Cardiac muscle cell (in vitro differentiated cells and primary cell): Measurements from ENCODE around the gene INTS6. TPM values are rescaled to one million over a fixed set of nuclear protein-coding genes. Genes with fewer than 3 reads are reported as not detected.

Source experiments
- DNase-seq, 2 donors: peaks; one replicate each; pipeline versions ENCODE4 v3.0.0 to v3.0.0-alpha.2; 2010 to 2017; ENCODE audit warnings: low read depth in 1 of 2, low spot score in 1 of 2
- H3K27ac ChIP-seq: fragments of 200-600 bp; sonication (generic); 2 replicates; pipeline ENCODE4 v1.5.1; 2016
- H3K27me3 ChIP-seq: fragments of 200-600 bp; sonication (generic); 2 replicates; pipeline ENCODE4 v1.6.0; 2016; ENCODE audit warnings: control low read depth
- H3K36me3 ChIP-seq: fragments of 200-600 bp; sonication (generic); 2 replicates; pipeline ENCODE4 v1.5.1; 2016; ENCODE audit warnings: control low read depth
- H3K4me1 ChIP-seq: fragments of 200-600 bp; sonication (generic); 2 replicates; pipeline ENCODE4 v1.8.1; 2017; ENCODE audit warnings: low read depth, mild to moderate bottlenecking, mixed run types
- H3K4me3 ChIP-seq: fragments of 200-600 bp; sonication (generic); 2 replicates; pipeline ENCODE4 v1.5.1; 2016; ENCODE audit warnings: mild to moderate bottlenecking
- H3K9me3 ChIP-seq: fragments of 200-600 bp; sonication (generic); 2 replicates; pipeline ENCODE4 v1.5.1; 2017; ENCODE audit warnings: low read depth, mild to moderate bottlenecking, control low read depth
- CTCF ChIP-seq: IDR thresholded peaks from 2 replicates; pipeline ENCODE4 v1.5.1; 2012; ENCODE audit warnings: low read depth, mild to moderate bottlenecking, low read length
- polyA plus RNA-seq: library from polyadenylated mRNA; unstranded; fragments of >200 nt; fragmentation: Nextera tagmentation; extraction: Ambion mirVana; gene quantifications from 2 replicates; pipeline ENCODE4 v1.2.1, GENCODE V29; 2016
- total RNA-seq: library from RNA; depleted of rRNA; stranded (reverse); fragments of >200 nt; gene quantifications from 2 replicates; pipeline ENCODE4 v1.2.3, GENCODE V29; 2016

INTS6 gene
- total and polyA plus RNA-seq, 2 experiments from 2014 or later, result 22.5 to 29.7 TPM

DNA sequence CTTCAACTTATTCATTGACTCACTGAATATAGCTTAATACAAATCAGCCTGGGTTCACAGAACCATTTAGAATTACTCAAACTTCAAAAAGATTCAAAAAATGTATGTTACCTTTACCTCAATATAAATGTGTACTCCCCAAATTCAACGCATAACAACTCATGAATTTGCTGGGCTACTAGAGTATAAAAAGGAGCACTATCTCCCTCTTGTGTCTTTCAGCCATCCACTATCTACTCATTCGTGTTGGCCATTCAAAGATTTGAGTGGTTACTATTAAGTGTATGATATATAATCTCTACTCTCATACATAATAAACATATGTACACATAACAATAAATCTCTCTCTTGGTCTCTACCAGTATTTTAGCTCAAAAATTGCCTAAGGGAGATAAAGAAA is 20.3 kb downstream of the INTS6 start:
- Histone ChIP-seq H3K4me3 (no peak overlapping the region), H3K27me3 (no peaks in the 10 kb centered on the region), H3K27ac (no peak overlapping the region), H3K36me3 (peaks cover 18% of the 10 kb centered on the region), H3K9me3 (no peaks in the 10 kb centered on the region), H3K4me1 (no peaks in the 10 kb centered on the region)
- no peak for TF ChIP-seq CTCF
- no peak for DNase-seq

DNA sequence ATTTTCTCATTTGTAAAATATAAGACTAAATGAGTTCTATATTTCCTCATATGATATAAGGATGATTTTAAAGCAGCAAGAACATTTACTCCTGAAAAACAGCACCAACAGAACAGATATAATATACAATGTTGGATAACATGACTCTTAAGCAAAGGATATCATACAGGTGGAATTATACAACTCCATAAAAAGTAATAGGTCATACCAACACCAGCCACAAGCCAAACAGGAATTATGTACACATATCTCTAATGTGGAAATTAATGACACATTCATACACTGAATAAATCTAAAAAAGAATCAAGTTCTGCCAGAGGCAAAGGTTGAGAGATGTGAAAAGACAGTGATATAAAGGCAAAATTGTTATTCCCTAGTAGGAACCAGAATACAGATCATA is 25.9 kb downstream of the INTS6 start:
- Histone ChIP-seq H3K27ac (no peak overlapping the region), H3K4me3 (no peak overlapping the region), H3K9me3 (no peaks in the 10 kb centered on the region), H3K36me3 (peaks cover 26% of the 10 kb centered on the region), H3K27me3 (no peaks in the 10 kb centered on the region), H3K4me1 (no peaks in the 10 kb centered on the region)
- DNase-seq, result no peak
- TF ChIP-seq CTCF, result no peak

DNA sequence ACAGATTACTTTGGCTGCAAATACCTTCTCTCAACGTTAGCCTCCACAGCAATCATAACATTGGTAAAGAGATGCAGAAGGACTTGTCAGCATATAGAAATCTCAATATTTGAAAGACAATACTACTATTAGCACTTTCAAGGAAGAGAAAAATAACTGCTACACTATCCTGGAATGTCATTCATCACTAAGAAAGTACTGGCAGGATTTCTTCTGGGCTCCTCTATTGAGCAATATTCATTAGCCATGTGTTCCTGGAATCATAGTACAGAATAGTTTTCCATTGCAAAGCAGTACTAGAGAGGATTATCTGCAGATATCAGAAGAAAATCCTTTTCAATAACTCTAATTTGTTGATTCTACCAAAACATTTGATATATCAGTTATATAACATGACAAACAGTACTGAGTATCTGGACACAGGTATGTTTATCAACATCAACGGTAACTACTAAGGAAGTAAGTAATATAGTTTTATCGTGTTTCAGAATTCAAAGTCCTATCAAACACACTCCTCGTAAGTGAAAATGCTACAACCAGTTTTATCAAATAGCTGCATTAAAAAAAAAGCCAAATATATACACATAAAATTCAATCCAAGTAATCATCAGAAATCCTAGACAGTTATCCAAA is 27.3 kb downstream of the INTS6 start:
- Histone ChIP-seq H3K4me1 (no peaks in the 10 kb centered on the region), H3K27me3 (no peaks in the 10 kb centered on the region), H3K36me3 (peaks cover 26% of the 10 kb centered on the region), H3K9me3 (no peaks in the 10 kb centered on the region), H3K27ac (no peak overlapping the region), H3K4me3 (no peak overlapping the region)
- TF ChIP-seq CTCF, result no peak
- peak in 1 of 2 donors; percentile 67 for DNase-seq

DNA sequence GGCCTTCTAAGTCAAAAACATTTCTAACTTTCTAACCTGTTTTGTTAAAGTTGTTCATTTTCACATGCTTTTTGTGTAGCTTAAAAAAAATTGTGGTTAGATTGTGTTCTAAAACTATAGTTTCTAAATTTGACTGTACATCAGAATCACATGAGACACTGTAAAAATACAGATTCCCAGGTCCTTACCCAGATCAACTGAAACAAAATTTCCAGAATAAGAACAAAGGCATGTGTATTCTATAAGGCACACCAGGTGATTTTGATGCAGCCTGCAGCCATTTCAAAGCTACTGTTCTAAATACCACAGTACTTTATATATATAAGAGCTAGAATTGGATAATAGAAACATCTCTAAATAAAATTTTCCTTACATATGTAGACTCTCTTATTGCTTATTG is 29.1 kb downstream of the INTS6 start:
- peaks cover 15% of the 10 kb centered on the region for H3K36me3 ChIP-seq
- TF ChIP-seq CTCF, result no peak
- H3K9me3 ChIP-seq, result no peaks in the 10 kb centered on the region
- no peaks in the 10 kb centered on the region for H3K27me3 ChIP-seq
- DNase-seq, result no peak
- H3K27ac ChIP-seq, result no peak overlapping the region
- no peaks in the 10 kb centered on the region for H3K4me1 ChIP-seq
- no peak overlapping the region for H3K4me3 ChIP-seq

GRCh38 chr13:51422484-51422883 is 30.4 kb downstream of the INTS6 start:
- no peaks in the 10 kb centered on the region for H3K4me1 ChIP-seq
- no peaks in the 10 kb centered on the region for H3K9me3 ChIP-seq
- H3K27ac ChIP-seq, result no peak overlapping the region
- TF ChIP-seq CTCF, result no peak
- H3K27me3 ChIP-seq, result no peaks in the 10 kb centered on the region
- H3K36me3 ChIP-seq, result peaks cover 11% of the 10 kb centered on the region
- no peak for DNase-seq
- no peak overlapping the region for H3K4me3 ChIP-seq
